Thyroid gland (tissue), 4 donors: Measurements from ENCODE around the gene KCNIP4. TPM values are rescaled to one million over a fixed set of nuclear protein-coding genes. Genes with fewer than 3 reads are reported as not detected.

Experiments
- DNase-seq, 2 donors: peaks; one replicate each; pipeline ENCODE4 v3.0.0-alpha.2; 2019
- H3K27ac ChIP-seq, 3 donors: fragments of 200-600 bp; sonication (generic); 1 replicate in 2 of 3; 2 replicates in 1 of 3; pipeline ENCODE4 v1.5.1; 2016 to 2019; ENCODE audit warnings: mild to moderate bottlenecking in 1 of 3, moderate library complexity in 1 of 3
- H3K27me3 ChIP-seq: fragments of 200-600 bp; sonication (generic); one replicate; pipeline ENCODE4 v1.5.1; 2019
- H3K36me3 ChIP-seq, 2 donors: fragments of 200-600 bp; sonication (generic); one replicate each; pipeline ENCODE4 v1.5.1; 2016 to 2019
- H3K4me1 ChIP-seq, 2 donors: fragments of 200-600 bp; sonication (generic); one replicate each; pipeline ENCODE4 v1.5.1; 2017 to 2019
- H3K4me3 ChIP-seq, 3 donors: fragments of 200-600 bp; sonication (generic); replicated peaks in 1 of 3; 1 replicate in 2 of 3; 2 replicates in 1 of 3; pipeline ENCODE4 v1.5.1; 2016; ENCODE audit warnings: mild to moderate bottlenecking in 1 of 3
- H3K9me3 ChIP-seq: fragments of 200-600 bp; sonication (generic); one replicate; pipeline ENCODE4 v1.5.1; 2017
- POLR2A ChIP-seq, 2 donors: fragments of 450-650 bp; IDR thresholded peaks; one replicate each; pipeline ENCODE4 v1.6.1; 2017; ENCODE audit warnings: antibody characterized with exemption in 2 of 2, mild to moderate bottlenecking in 2 of 2, moderate library complexity in 1 of 2
- WGBS, 2 donors: methylation state at CpG; one replicate each; pipeline ENCODE4 v1.1.5; 2017; 5-methylcytosine and 5-hydroxymethylcytosine counted together
- intact Hi-C: fragments of 100-400 bp; cut with DNase I; formaldehyde crosslinking; loops from one replicate; pipeline ENCODE4 v1.15.1; 2023
- total RNA-seq, 4 donors: library from RNA; depleted of rRNA; stranded (reverse); fragments of >200 nt; gene quantifications; one replicate each; pipeline ENCODE4 v1.2.3, GENCODE V29; 2016
- TF ChIP-seq, protein P1 (sequence below), 6 experiments: fragments of 200-600 bp in 3 of 6; fragments of 450-650 bp in 3 of 6; sonication (generic) in 3 of 6; IDR thresholded peaks; one replicate each; pipeline ENCODE4 v1.5.1; 2016 to 2019; ENCODE audit warnings: antibody characterized with exemption in 6 of 6, mild to moderate bottlenecking in 2 of 6, inconsistent platforms in 1 of 6, moderate library complexity in 1 of 6

The KCNIP4 gene
- total RNA-seq, 4 donors from 2014 or later = 2.0 to 6.6 (median 4.4) TPM

GRCh38 chr4:21685911-21686310 is 262.7 kb downstream of the KCNIP4 start:
- no peak for DNase-seq
- 96% methylated on average over 1 of the region's 1 CpG for WGBS, 2 donors

GRCh38 chr4:21680326-21680898 is 268.2 kb downstream of the KCNIP4 start:
- H3K4me1 ChIP-seq = no peaks in the 10 kb centered on the region
- no peak for TF ChIP-seq POLR2A (IDR thresholded peaks at IDR 0.05)
- TF ChIP-seq, protein P1, sequence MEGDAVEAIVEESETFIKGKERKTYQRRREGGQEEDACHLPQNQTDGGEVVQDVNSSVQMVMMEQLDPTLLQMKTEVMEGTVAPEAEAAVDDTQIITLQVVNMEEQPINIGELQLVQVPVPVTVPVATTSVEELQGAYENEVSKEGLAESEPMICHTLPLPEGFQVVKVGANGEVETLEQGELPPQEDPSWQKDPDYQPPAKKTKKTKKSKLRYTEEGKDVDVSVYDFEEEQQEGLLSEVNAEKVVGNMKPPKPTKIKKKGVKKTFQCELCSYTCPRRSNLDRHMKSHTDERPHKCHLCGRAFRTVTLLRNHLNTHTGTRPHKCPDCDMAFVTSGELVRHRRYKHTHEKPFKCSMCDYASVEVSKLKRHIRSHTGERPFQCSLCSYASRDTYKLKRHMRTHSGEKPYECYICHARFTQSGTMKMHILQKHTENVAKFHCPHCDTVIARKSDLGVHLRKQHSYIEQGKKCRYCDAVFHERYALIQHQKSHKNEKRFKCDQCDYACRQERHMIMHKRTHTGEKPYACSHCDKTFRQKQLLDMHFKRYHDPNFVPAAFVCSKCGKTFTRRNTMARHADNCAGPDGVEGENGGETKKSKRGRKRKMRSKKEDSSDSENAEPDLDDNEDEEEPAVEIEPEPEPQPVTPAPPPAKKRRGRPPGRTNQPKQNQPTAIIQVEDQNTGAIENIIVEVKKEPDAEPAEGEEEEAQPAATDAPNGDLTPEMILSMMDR (IDR thresholded peaks at IDR 0.05) = no peak
- DNase-seq = no peak
- 89 to 93% methylated on average over 2 of the region's 2 CpGs for WGBS, 2 donors
- H3K36me3 ChIP-seq = no peaks in the 10 kb centered on the region
- H3K4me3 ChIP-seq = no peak overlapping the region
- intact Hi-C loops = no loop called here
- no peaks in the 10 kb centered on the region for H3K9me3 ChIP-seq
- H3K27me3 ChIP-seq = no peaks in the 10 kb centered on the region
- H3K27ac ChIP-seq = no peak overlapping the region

More at GRCh38 chr4:21685911-21686310, 262.7 kb downstream of the KCNIP4 start:
- no peak for TF ChIP-seq POLR2A (IDR thresholded peaks at IDR 0.05)
- TF ChIP-seq, protein P1 (IDR thresholded peaks at IDR 0.05) = no peak
- H3K27ac ChIP-seq = no peak overlapping the region
- no peak overlapping the region for H3K4me3 ChIP-seq
- H3K27me3 ChIP-seq = no peaks in the 10 kb centered on the region
- intact Hi-C loops = no loop called here
- H3K9me3 ChIP-seq = no peaks in the 10 kb centered on the region
- no peaks in the 10 kb centered on the region for H3K36me3 ChIP-seq
- no peaks in the 10 kb centered on the region for H3K4me1 ChIP-seq

DNA sequence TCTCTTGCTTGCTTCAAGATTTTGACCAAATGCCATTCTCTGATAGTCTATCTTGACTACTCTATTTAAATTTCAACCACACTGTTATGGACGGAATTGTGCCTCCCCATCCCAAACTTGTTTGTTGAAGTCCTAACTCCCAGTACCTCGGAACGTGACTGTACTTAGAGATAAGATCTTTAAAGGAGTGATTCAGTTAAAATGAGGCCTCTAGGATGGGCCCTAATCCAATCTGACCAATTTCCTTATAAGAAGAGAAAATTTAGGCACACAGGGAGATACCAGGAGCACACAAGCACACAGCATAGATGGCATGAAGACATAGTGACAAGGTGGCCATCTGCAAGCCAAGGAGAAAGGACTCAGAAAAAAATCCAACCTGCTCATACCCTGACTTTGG is 269.9 kb downstream of the KCNIP4 start:
- DNase-seq = no peak
- Histone ChIP-seq H3K4me1 (no peaks in the 10 kb centered on the region), H3K4me3 (no peak overlapping the region), H3K36me3 (no peaks in the 10 kb centered on the region), H3K9me3 (no peaks in the 10 kb centered on the region), H3K27me3 (no peaks in the 10 kb centered on the region), H3K27ac (no peak overlapping the region)
- intact Hi-C loops = no loop called here
- TF ChIP-seq POLR2A (IDR thresholded peaks at IDR 0.05) = no peak
- TF ChIP-seq, protein P1 (IDR thresholded peaks at IDR 0.05) = no peak
- WGBS, 2 donors = 70% methylated on average over 3 of the region's 3 CpGs

DNA sequence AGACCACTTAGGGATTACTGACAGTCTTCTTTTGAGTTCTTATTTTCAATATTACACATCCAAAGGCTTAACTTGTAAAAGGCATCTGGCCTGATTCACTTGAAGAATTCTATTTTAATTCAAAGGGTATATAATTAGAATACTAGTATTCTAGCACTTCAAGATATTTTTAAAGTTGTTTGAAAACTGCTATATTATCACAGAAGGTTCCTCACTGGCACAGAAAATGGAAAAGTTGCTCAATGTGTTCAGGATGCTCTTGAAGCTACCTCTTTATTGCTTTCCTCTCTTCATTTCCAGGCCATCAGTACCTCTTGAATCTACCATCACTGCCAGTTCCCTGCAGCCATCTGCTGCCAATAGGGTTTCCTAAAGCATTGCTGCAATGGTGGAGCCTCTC is 271.4 kb downstream of the KCNIP4 start:
- Histone ChIP-seq H3K4me3 (no peak overlapping the region), H3K27me3 (no peaks in the 10 kb centered on the region), H3K27ac (no peak overlapping the region), H3K36me3 (no peaks in the 10 kb centered on the region), H3K9me3 (no peaks in the 10 kb centered on the region), H3K4me1 (no peaks in the 10 kb centered on the region)
- TF ChIP-seq, protein P1 (IDR thresholded peaks at IDR 0.05) = no peak
- TF ChIP-seq POLR2A (IDR thresholded peaks at IDR 0.05) = no peak
- DNase-seq = no peak
- intact Hi-C loops = no loop called here

DNA sequence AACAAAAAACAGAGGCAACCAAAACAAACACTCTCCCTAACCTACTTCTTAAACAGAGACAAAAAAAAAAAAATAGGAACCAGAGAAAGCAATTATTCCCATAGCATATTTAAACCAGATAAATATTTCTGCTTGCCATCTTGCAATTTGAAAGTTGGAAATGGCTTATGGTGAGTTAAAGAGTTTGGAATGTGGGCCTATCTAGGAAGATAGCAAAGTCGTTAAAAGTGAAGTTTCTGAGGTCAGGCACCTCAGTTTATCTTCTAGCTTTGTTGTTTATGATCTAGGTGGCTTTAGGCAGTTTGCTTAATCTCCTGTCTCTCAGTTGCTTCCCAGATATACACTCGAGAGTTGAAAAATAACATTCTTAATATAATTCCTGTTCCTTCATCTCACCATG is 284.2 kb downstream of the KCNIP4 start:
- DNase-seq = no peak
- no peaks in the 10 kb centered on the region for H3K4me1 ChIP-seq
- H3K4me3 ChIP-seq = no peak overlapping the region
- TF ChIP-seq, protein P1 (IDR thresholded peaks at IDR 0.05) = no peak
- TF ChIP-seq POLR2A (IDR thresholded peaks at IDR 0.05) = no peak
- no peaks in the 10 kb centered on the region for H3K36me3 ChIP-seq
- 70 to 73% methylated on average over 2 of the region's 2 CpGs for WGBS, 2 donors
- intact Hi-C loops = no loop called here
- H3K27me3 ChIP-seq = no peaks in the 10 kb centered on the region
- H3K9me3 ChIP-seq = no peaks in the 10 kb centered on the region
- no peak overlapping the region for H3K27ac ChIP-seq
